HepG2 (cell line): Measurements from ENCODE around the gene SLC2A8. TPM values are rescaled to one million over a fixed set of nuclear protein-coding genes. Genes with fewer than 3 reads are reported as not detected.

Experiments
- ATAC-seq: fragments of 200-7000 bp; cut with Tn5 transposase; 3 replicates; pipeline ENCODE4 v1.9.1; 2020; ENCODE audit warnings: mild to moderate bottlenecking, moderate library complexity
- BruUV-seq: library from RNA; stranded (reverse); fragments of 400-500 nt; replicated peaks from 2 replicates; lab custom pipeline; 2021; lab: Mats Ljungman, UMichigan
- CTCF ChIA-PET: fragments of 300-600 bp; formaldehyde crosslinking; extraction: SDS; loops from one replicate; lab custom pipeline; 2021; ENCODE audit warnings: low total read pairs, inconsistent platforms, low intra/inter-chr PET ratio; lab: Yijun Ruan, JAX
- POLR2A ChIA-PET: fragments of 350-600 bp; sonication (Branson Sonifier 250); formaldehyde crosslinking; loops from one replicate; lab custom pipeline; 2020; ENCODE audit warnings: antibody characterized with exemption, inconsistent platforms; lab: Yijun Ruan, JAX
- DNase-seq: peaks from one replicate; pipeline ENCODE4 v3.0.0-alpha.2; 2015; ENCODE audit warnings: low spot score
- FAIRE-seq: peaks from 3 replicates; lab custom pipeline; 2011; peaks lifted over from hg19 to GRCh38; lab: Jason Lieb, UNC
- H2AFZ ChIP-seq: one replicate; pipeline ENCODE4 v1.6.1; 2011; ENCODE audit warnings: low read length, inconsistent platforms
- H3K27ac ChIP-seq: fragments of 300-600 bp; 3 replicates; pipeline ENCODE4 v1.8.0; 2011; ENCODE audit warnings: mixed run types, mild to moderate bottlenecking, mixed read lengths, low read length, inconsistent platforms; ENCODE audit not compliant: insufficient read depth; ENCODE audit errors: extremely low read length
- H3K27me3 ChIP-seq, 2 experiments: fragments of 200-600 bp in 1 of 2; 2 replicates in 1 of 2; 3 replicates in 1 of 2; pipeline versions ENCODE4 v1.6.0 to v1.8.0; 2011; ENCODE audit warnings: low read length in 2 of 2, mild to moderate bottlenecking in 2 of 2, moderate library complexity in 2 of 2, inconsistent platforms in 1 of 2; ENCODE audit not compliant: insufficient read depth in 2 of 2, control insufficient read depth in 1 of 2
- H3K36me3 ChIP-seq, 2 experiments: fragments of 200-600 bp in 1 of 2; replicated peaks in 1 of 2; 2 replicates in 1 of 2; 3 replicates in 1 of 2; pipeline versions ENCODE4 v1.5.1 to v1.8.0; 2011; ENCODE audit warnings: low read length in 2 of 2, inconsistent platforms in 1 of 2; ENCODE audit not compliant: insufficient read depth in 2 of 2, control insufficient read depth in 1 of 2
- H3K4me1 ChIP-seq: 2 replicates; pipeline ENCODE4 v1.5.1; 2012; ENCODE audit warnings: low read length, inconsistent platforms; ENCODE audit not compliant: insufficient read depth
- H3K4me2 ChIP-seq: 2 replicates; pipeline ENCODE4 v1.6.0; 2011; ENCODE audit warnings: low read depth, low read length, inconsistent platforms
- H3K4me3 ChIP-seq, 3 experiments: fragments of 200-600 bp in 1 of 3; sonication (generic), shearing (Covaris generic) in 1 of 3; replicated peaks in 1 of 3; 2 replicates each; pipeline ENCODE4 v1.5.1; 2011 to 2016; ENCODE audit warnings: low read length in 3 of 3, inconsistent platforms in 2 of 3, low read depth in 2 of 3, mild to moderate bottlenecking in 2 of 3, control low read depth in 1 of 3, mixed read lengths in 1 of 3; ENCODE audit not compliant: insufficient read depth in 1 of 3
- H3K79me2 ChIP-seq: one replicate; pipeline ENCODE4 v1.6.1; 2011; ENCODE audit warnings: low read length, inconsistent platforms; ENCODE audit not compliant: insufficient read depth
- H3K9ac ChIP-seq: 2 replicates; pipeline ENCODE4 v1.6.0; 2011; ENCODE audit warnings: mild to moderate bottlenecking, low read depth, low read length, inconsistent platforms; ENCODE audit not compliant: insufficient read depth
- H3K9me3 ChIP-seq: 2 replicates; pipeline ENCODE4 v1.5.1; 2012; ENCODE audit warnings: mild to moderate bottlenecking, low read length
- H4K20me1 ChIP-seq: 2 replicates; pipeline ENCODE4 v1.6.0; 2011; ENCODE audit warnings: inconsistent platforms, mild to moderate bottlenecking, low read length, moderate library complexity; ENCODE audit not compliant: insufficient read depth
- AKNA ChIP-seq: sonication (generic); formaldehyde crosslinking; IDR thresholded peaks from 2 replicates; pipeline ENCODE4 v1.4.0; 2020; ENCODE audit warnings: missing genetic modification reagents, borderline replicate concordance
- FOXP1 ChIP-seq, 2 experiments: fragments of 450-650 bp in 1 of 2; IDR thresholded peaks; 2 replicates each; pipeline ENCODE4 v1.6.1; 2017 to 2018; ENCODE audit warnings: antibody characterized with exemption in 1 of 2
- NRL ChIP-seq: sonication (generic); formaldehyde crosslinking; IDR thresholded peaks from 2 replicates; pipeline ENCODE4 v1.5.0; 2020; ENCODE audit warnings: missing genetic modification reagents, mild to moderate bottlenecking, moderate library complexity, borderline replicate concordance
- PLSCR1 ChIP-seq: sonication (generic); formaldehyde crosslinking; IDR thresholded peaks from 2 replicates; pipeline ENCODE4 v1.5.0; 2020; ENCODE audit warnings: missing genetic modification reagents, mild to moderate bottlenecking, borderline replicate concordance
- SMAD3 ChIP-seq: sonication (generic); formaldehyde crosslinking; IDR thresholded peaks from 2 replicates; pipeline ENCODE4 v1.4.0; 2020; ENCODE audit warnings: missing genetic modification reagents
- ZBTB33 ChIP-seq: sonication (generic); formaldehyde crosslinking; IDR thresholded peaks from 2 replicates; pipeline ENCODE4 v1.4.0; 2020; ENCODE audit warnings: missing genetic modification reagents
- WGBS: methylation state at CpG from one replicate; pipeline ENCODE4 v1.1.6; 2017; ENCODE audit warnings: low lambda C conversion rate; 5-methylcytosine and 5-hydroxymethylcytosine counted together
- in situ Hi-C: cut with HindIII; loops from 2 replicates; pipeline ENCODE4 v1.10.0; 2017; ENCODE audit warnings: low pct_unique_long_range_greater_than_20kb; ENCODE audit not compliant: extremely low pct_ligation_motif_present
- intact Hi-C: fragments of 100-400 bp; cut with micrococcal nuclease; formaldehyde crosslinking; loops from one replicate; pipeline ENCODE4 v1.10.0; 2022; ENCODE audit not compliant: unreplicated experiment
- polyA plus RNA-seq, 8 experiments: library from polyadenylated mRNA; depleted of rRNA in 3 of 8; stranded (reverse) in 7 of 8; unstranded in 1 of 8; fragments of >200 nt; fragmentation: Illumina TruSeq in 4 of 8; extraction: Trizol in 4 of 8; gene quantifications; 2 replicates each; pipeline versions ENCODE4 v1.2.1 to v1.2.3, GENCODE V29; 2011 to 2016; ENCODE audit warnings: low read depth in 4 of 8, missing spikeins in 1 of 8, mixed read lengths in 1 of 8; ENCODE audit not compliant: insufficient read depth in 1 of 8
- total RNA-seq, 5 experiments: library from RNA; depleted of rRNA; stranded (reverse); fragments of >200 nt; fragmentation: Illumina TruSeq; extraction: Trizol; gene quantifications; 2 replicates each; pipeline ENCODE4 v1.2.3, GENCODE V29; 2016; ENCODE audit warnings: low read depth in 1 of 5

SLC2A8 gene
- total and polyA plus RNA-seq, 2 of the 13 experiments (the other 11 are each of a cell fraction or from before 2014, with no cell fraction given): 22.6 to 48.6 TPM

- no peak for FAIRE-seq
- H3K9ac ChIP-seq: no peak overlapping the region
- 90% methylated on average over 2 of the region's 2 CpGs for WGBS
- no peak overlapping the region for H3K27ac ChIP-seq
- ChIA-PET POLR2A (interaction anchor here (0.6 to 1.4 kb wide), 4 partner anchors 10 to 1170 kb away, joined by 3 read pairs; partner anchors contain the start of genes LRSAM1 and RPL12), CTCF (interaction anchor here (1.0 kb wide), 1 partner anchor 32 kb away, joined by 3 read pairs; no protein-coding TSS in a partner anchor)
- peaks cover 9% of the 10 kb centered on the region for H3K79me2 ChIP-seq
- TF ChIP-seq NRL (CRISPR knock-in tag) (no peak), PLSCR1 (CRISPR knock-in tag) (no peak)
- H3K9me3 ChIP-seq: no peaks in the 10 kb centered on the region
- no peaks in the 10 kb centered on the region for H3K27me3 ChIP-seq
- H3K4me1 ChIP-seq: peaks cover 81% of the 10 kb centered on the region
- H4K20me1 ChIP-seq: peaks cover 6% of the 10 kb centered on the region; the same call in 1 of the 2 replicates
- ATAC-seq: no peak
- in situ Hi-C loops (no loop called here), intact Hi-C loops (loop anchor here (5.0 to 10.0 kb wide), 2 partner anchors 49 to 59 kb away; partner anchors contain the start of genes LRSAM1 and RPL12)
- no peaks in the 10 kb centered on the region for H3K36me3 ChIP-seq
- no peak overlapping the region for H2AFZ ChIP-seq
- H3K4me3 ChIP-seq: no peak overlapping the region
- BruUV-seq: no TSS peak
- no peak overlapping the region for H3K4me2 ChIP-seq
- no peak for DNase-seq
Observed at GRCh38 chr9:127393645-127394044, 3.3 kb upstream of the SLC2A8 start.

DNA sequence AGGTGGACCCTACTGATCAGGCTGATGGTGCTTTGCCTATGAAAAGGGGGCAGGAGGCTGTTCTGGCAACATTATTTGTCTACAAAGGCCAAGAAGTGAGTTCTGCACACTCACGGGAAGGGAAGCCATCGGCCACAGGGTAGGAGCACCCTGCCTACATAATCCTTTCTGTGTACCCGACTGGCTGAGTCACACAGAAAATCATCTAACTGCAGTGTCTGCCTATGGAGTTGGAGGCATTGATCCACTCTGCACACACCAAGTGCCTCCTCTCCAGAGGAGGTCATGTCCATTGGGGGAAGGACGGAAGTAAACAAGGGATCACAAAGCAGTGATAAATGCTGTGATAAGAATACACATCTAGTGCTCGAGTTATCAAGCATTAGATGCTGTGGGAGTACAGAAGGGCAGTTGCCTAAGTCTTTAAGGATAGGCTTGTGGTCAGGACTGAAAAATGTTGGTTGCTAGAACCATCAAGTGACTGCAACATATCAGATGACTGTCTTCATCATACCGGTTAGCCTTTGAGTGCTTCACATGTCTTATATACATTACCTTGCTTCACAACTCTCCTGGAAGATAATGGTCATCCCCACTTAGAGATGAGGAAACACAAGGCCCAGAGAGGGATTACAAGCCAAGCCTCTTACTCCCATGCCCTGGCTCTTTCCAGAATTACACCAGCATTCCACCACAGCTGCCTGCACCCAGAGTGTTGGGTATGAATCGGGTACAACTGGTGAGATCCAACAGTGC lies 1.3 kb upstream of the SLC2A8 start:
- H3K9me3 ChIP-seq: no peaks in the 10 kb centered on the region
- peaks cover 5 to 9% of the 10 kb centered on the region in 2 experiments; a peak in 3 of 5 replicates for H3K36me3 ChIP-seq
- H2AFZ ChIP-seq: peak overlapping the region; percentile 75
- no TSS peak for BruUV-seq
- POLR2A ChIA-PET: interaction anchor here (1.0 to 5.4 kb wide), 13 partner anchors 7 to 502 kb away, joined by 3 to 159 read pairs (median 8); partner anchors contain the start of genes LRSAM1, RPL12 and ZNF79
- peaks cover 10% of the 10 kb centered on the region; the same call in 1 of the 2 replicates for H4K20me1 ChIP-seq
- peaks cover 21% of the 10 kb centered on the region for H3K79me2 ChIP-seq
- in situ Hi-C loops: loop anchor here (5.0 kb wide), 2 partner anchors 33 to 183 kb away; no protein-coding TSS in a partner anchor
- peak overlapping the region; percentile 64 to 74 (median 65) for H3K4me3 ChIP-seq
- peak overlapping the region; percentile 64 for H3K27ac ChIP-seq
- DNase-seq (peak; percentile 86), ATAC-seq (peak; percentile 37), FAIRE-seq (peak; percentile 93)
- H3K4me2 ChIP-seq: peak overlapping the region; percentile 97
- H3K27me3 ChIP-seq: no peaks in the 10 kb centered on the region
- CTCF ChIA-PET: no interaction called here
- peak overlapping the region; percentile 80 for H3K9ac ChIP-seq
- 0% methylated on average over 6 of the region's 7 CpGs for WGBS
- H3K4me1 ChIP-seq: peaks cover 74% of the 10 kb centered on the region
- intact Hi-C loops: loop anchor here (5.0 to 10.0 kb wide), 2 partner anchors 51 to 88 kb away; no protein-coding TSS in a partner anchor
- TF ChIP-seq SMAD3 (CRISPR knock-in tag): peak; percentile 62; the same call in 1 of the 2 replicates
- TF ChIP-seq AKNA (CRISPR knock-in tag): no peak
- TF ChIP-seq FOXP1 (IDR thresholded peaks at IDR 0.05): no peak
- peak; percentile 82 for TF ChIP-seq FOXP1 (CRISPR knock-in tag; IDR thresholded peaks at IDR 0.05)
- 0 out of 2 replicates have a peak, but pooled peaks have one; percentile 14 for TF ChIP-seq ZBTB33
